GM18907 (cell line): ENCODE measurements around the gene LPAR1.
"Not testable (repeated sequence)": the region's sequence is repeated elsewhere in the genome, so short reads cannot be mapped to it uniquely, and the experiment has no call there.

ENCODE experiments used
- ATAC-seq: cut with Tn5 transposase; IDR thresholded peaks from one replicate; pipeline ENCODE4 v1.9.1; 2021; ENCODE audit warnings: mild to moderate bottlenecking, moderate library complexity; ENCODE audit not compliant: unreplicated experiment

The LPAR1 gene

GRCh38 chr9:111038331-111039230 is at the start of gene LPAR1:
LPAR1 (minus strand) TSS chr9:111038470; CDS start chr9:110972117, 66,353 bp downstream.
- peak; percentile 27 for ATAC-seq

- peak; percentile 67 for ATAC-seq
Measured at GRCh38 chr9:111078391-111079038, 40.2 kb upstream of the LPAR1 start.

- no peak for ATAC-seq
Measured at GRCh38 chr9:111076519-111076918, 38.2 kb upstream of the LPAR1 start.

- no peak for ATAC-seq
Measured at GRCh38 chr9:111076042-111076441, 37.8 kb upstream of the LPAR1 start.

GRCh38 chr9:111074395-111074794 is 36.1 kb upstream of the LPAR1 start:
- no peak for ATAC-seq

GRCh38 chr9:111069183-111069582 is 30.9 kb upstream of the LPAR1 start:
- ATAC-seq, result no peak

GRCh38 chr9:111068771-111069170 is 30.5 kb upstream of the LPAR1 start:
- ATAC-seq, result no peak

GRCh38 chr9:111068383-111068730 is 30.1 kb upstream of the LPAR1 start:
- ATAC-seq, result no peak

- ATAC-seq, result no peak
Measured at GRCh38 chr9:111066468-111066867, 28.2 kb upstream of the LPAR1 start.

GRCh38 chr9:111065414-111065813 is 27.1 kb upstream of the LPAR1 start:
- ATAC-seq, result no peak

GRCh38 chr9:111064160-111064837 is 26.0 kb upstream of the LPAR1 start:
- no peak for ATAC-seq

GRCh38 chr9:111063332-111063731 is 25.1 kb upstream of the LPAR1 start:
- no peak for ATAC-seq

GRCh38 chr9:111058166-111058565 is 19.9 kb upstream of the LPAR1 start:
- no peak for ATAC-seq

GRCh38 chr9:111056538-111056937 is 18.3 kb upstream of the LPAR1 start:
- no peak for ATAC-seq

- ATAC-seq, result no peak
Measured at GRCh38 chr9:111052791-111053190, 14.5 kb upstream of the LPAR1 start.

- ATAC-seq, result no peak
Measured at GRCh38 chr9:111051400-111051799, 13.1 kb upstream of the LPAR1 start.

- no peak for ATAC-seq
Measured at GRCh38 chr9:111050819-111051218, 12.5 kb upstream of the LPAR1 start.

- ATAC-seq, result not testable (repeated sequence)
Measured at GRCh38 chr9:111047287-111047686, 9.0 kb upstream of the LPAR1 start.

- ATAC-seq, result no peak
Measured at GRCh38 chr9:111041902-111042301, 3.6 kb upstream of the LPAR1 start.

- no peak for ATAC-seq
Measured at GRCh38 chr9:111040494-111040893, 2.2 kb upstream of the LPAR1 start.

GRCh38 chr9:111039231-111039906 is 1.1 kb upstream of the LPAR1 start:
- peak; percentile 61 for ATAC-seq
